Measurements from ENCODE around the gene PHF21A. TPM values are rescaled to one million over a fixed set of nuclear protein-coding genes. Genes with fewer than 3 reads are reported as not detected.

PHF21A gene
- polyA plus RNA-seq, 3 donors, result 6.2 to 95.2 (median 14.0) TPM

GRCh38 chr11:46001448-46001914 is 119.8 kb downstream of the PHF21A start:
- H3K27ac Mint-ChIP-seq, result no peak overlapping the region
- peaks cover 0 to 2% (median 0%) of the 10 kb centered on the region in 3 donors for H3K27me3 Mint-ChIP-seq (ENCODE audit: low read depth in 3 of 3)
- no peak overlapping the region for H3K4me3 Mint-ChIP-seq
- Histone ChIP-seq H3K4me1 (ENCODE audit: control insufficient read depth in 1 of 2, insufficient read depth in 2 of 2, low read length in 2 of 2) (peaks cover 5 to 7% of the 10 kb centered on the region in 2 donors), H3K4me3 (replicated peaks in 1 of 3; ENCODE audit: low read depth in 2 of 3, low read length in 3 of 3) (no peak overlapping the region), H3K36me3 (replicated peaks in 1 of 2; ENCODE audit: control insufficient read depth in 1 of 2, insufficient read depth in 2 of 2, low read length in 2 of 2) (peaks cover 5 to 18% of the 10 kb centered on the region in 2 donors), H2AFZ (ENCODE audit: insufficient read depth, low read depth, low read length, poor library complexity, severe bottlenecking) (no peak overlapping the region), H3K79me2 (ENCODE audit: insufficient read depth, low read length) (peaks cover 35% of the 10 kb centered on the region), H3K27ac (ENCODE audit: low read depth in 1 of 2, low read length in 2 of 2) (no peak overlapping the region), H3K27me3 (ENCODE audit: control insufficient read depth in 2 of 2, insufficient read depth in 2 of 2, low read length in 2 of 2) (no peaks in the 10 kb centered on the region), H3K9me3 (replicated peaks in 1 of 2; ENCODE audit: control insufficient read depth in 1 of 2, insufficient read depth in 1 of 2, low read length in 2 of 2) (no peaks in the 10 kb centered on the region), H3K9ac (ENCODE audit: insufficient read depth, low read length, poor library complexity, severe bottlenecking) (no peak overlapping the region), H3K4me2 (replicated peaks; ENCODE audit: extremely low read depth, low read length, poor library complexity, severe bottlenecking) (no peak overlapping the region), H4K20me1 (ENCODE audit: insufficient read depth, low read length) (peaks cover 100% of the 10 kb centered on the region)
- TF ChIP-seq CTCF (IDR thresholded peaks at IDR 0.05), result no peak
- H3K9me3 Mint-ChIP-seq, result no peaks in the 10 kb centered on the region
- intact Hi-C loops (cut with micrococcal nuclease), result no loop called here
- DNase-seq, result no peak
- WGBS (ENCODE audit: insufficient coverage), result no CpG with 5 or more reads among the region's 3 CpGs
- H3K4me1 Mint-ChIP-seq, result peaks cover 14% of the 10 kb centered on the region
- H3K36me3 Mint-ChIP-seq, result peaks cover 8 to 12% of the 10 kb centered on the region in 2 donors

DNA sequence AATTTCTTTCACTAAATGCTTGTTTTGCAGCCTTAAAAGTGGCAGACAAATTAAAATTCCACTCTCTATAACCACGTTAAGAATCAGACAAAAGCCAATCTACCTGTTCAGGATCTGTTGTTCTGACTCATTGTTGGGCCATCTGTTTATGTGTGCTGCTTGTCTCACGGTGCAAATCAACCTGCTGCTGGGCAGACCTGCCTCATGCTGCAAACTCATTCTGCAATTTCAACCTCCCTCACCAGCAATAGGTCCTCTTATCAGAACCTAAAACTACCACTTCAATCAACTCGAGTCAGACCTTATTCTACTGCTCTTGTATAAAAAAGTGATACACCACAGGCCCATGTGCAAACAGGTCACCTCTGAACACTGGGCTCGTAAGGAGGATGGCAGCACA is 123.7 kb downstream of the PHF21A start:
- Histone ChIP-seq H3K4me1 (ENCODE audit: control insufficient read depth in 1 of 2, insufficient read depth in 2 of 2, low read length in 2 of 2) (no peaks in the 10 kb centered on the region), H4K20me1 (ENCODE audit: insufficient read depth, low read length) (peaks cover 100% of the 10 kb centered on the region), H3K4me2 (replicated peaks; ENCODE audit: extremely low read depth, low read length, poor library complexity, severe bottlenecking) (no peak overlapping the region), H2AFZ (ENCODE audit: insufficient read depth, low read depth, low read length, poor library complexity, severe bottlenecking) (no peak overlapping the region), H3K27me3 (ENCODE audit: control insufficient read depth in 2 of 2, insufficient read depth in 2 of 2, low read length in 2 of 2) (no peaks in the 10 kb centered on the region), H3K27ac (ENCODE audit: low read depth in 1 of 2, low read length in 2 of 2) (no peak overlapping the region), H3K79me2 (ENCODE audit: insufficient read depth, low read length) (peaks cover 30% of the 10 kb centered on the region), H3K4me3 (replicated peaks in 1 of 3; ENCODE audit: low read depth in 2 of 3, low read length in 3 of 3) (no peak overlapping the region), H3K9me3 (replicated peaks in 1 of 2; ENCODE audit: control insufficient read depth in 1 of 2, insufficient read depth in 1 of 2, low read length in 2 of 2) (no peaks in the 10 kb centered on the region), H3K36me3 (replicated peaks in 1 of 2; ENCODE audit: control insufficient read depth in 1 of 2, insufficient read depth in 2 of 2, low read length in 2 of 2) (peaks cover 5 to 18% of the 10 kb centered on the region in 2 donors), H3K9ac (ENCODE audit: insufficient read depth, low read length, poor library complexity, severe bottlenecking) (no peak overlapping the region)
- Mint-ChIP-seq H3K4me3 (no peak overlapping the region), H3K36me3 (peaks cover 8 to 16% of the 10 kb centered on the region in 2 donors), H3K9me3 (no peaks in the 10 kb centered on the region), H3K27me3 (ENCODE audit: low read depth in 3 of 3) (peaks cover 0 to 2% (median 0%) of the 10 kb centered on the region in 3 donors), H3K27ac (peak overlapping the region in 1 of 7 donors; percentile 2), H3K4me1 (no peaks in the 10 kb centered on the region)
- TF ChIP-seq CTCF (IDR thresholded peaks at IDR 0.05), result no peak
- WGBS (ENCODE audit: insufficient coverage), result 97% methylated on average over 3 of the region's 4 CpGs
- no peak for DNase-seq
- intact Hi-C loops (cut with micrococcal nuclease), result no loop called here

Data from CD14-positive monocyte (primary cell).